Measurements from ENCODE around the gene PTGER4.

PTGER4 gene

GRCh38 chr5:40652441-40653220 is 27.1 kb upstream of the PTGER4 start:
- Histone ChIP-seq H3K36me3 (ENCODE audit: control insufficient read depth, low read length) (no peaks in the 10 kb centered on the region), H3K27me3 (ENCODE audit: control insufficient read depth, low read length) (no peaks in the 10 kb centered on the region), H3K4me2 (ENCODE audit: low read length) (no peak overlapping the region), H3F3A (ENCODE audit: control insufficient read depth, insufficient read depth) (no peaks in the 10 kb centered on the region), H3K9me3 (ENCODE audit: control insufficient read depth, insufficient read depth, low read length) (no peaks in the 10 kb centered on the region), H3K79me2 (ENCODE audit: control insufficient read depth, low read length) (no peaks in the 10 kb centered on the region), H3K4me1 (ENCODE audit: control insufficient read depth, low read length) (peaks cover 19% of the 10 kb centered on the region), H3K4me3 (ENCODE audit: low read length) (no peak overlapping the region), H3K27ac (ENCODE audit: low read depth, low read length) (no peak overlapping the region), H4K20me1 (ENCODE audit: control insufficient read depth, insufficient read depth, low read depth, low read length) (no peaks in the 10 kb centered on the region), H3K9me2 (replicated peaks; ENCODE audit: control insufficient read depth, low read length) (no peaks in the 10 kb centered on the region)
- TF ChIP-seq CTCF (IDR thresholded peaks at IDR 0.05; ENCODE audit: low read depth, low read length, poor library complexity, severe bottlenecking) (no peak), EZH2phosphoT487 (IDR thresholded peaks at IDR 0.05; ENCODE audit: borderline replicate concordance, low read length) (no peak)

GRCh38 chr5:40653221-40654022 is 26.3 kb upstream of the PTGER4 start:
- Histone ChIP-seq H3F3A (ENCODE audit: control insufficient read depth, insufficient read depth) (no peaks in the 10 kb centered on the region), H3K9me3 (ENCODE audit: control insufficient read depth, insufficient read depth, low read length) (no peaks in the 10 kb centered on the region), H3K27ac (ENCODE audit: low read depth, low read length) (no peak overlapping the region), H3K79me2 (ENCODE audit: control insufficient read depth, low read length) (no peaks in the 10 kb centered on the region), H3K9me2 (replicated peaks; ENCODE audit: control insufficient read depth, low read length) (no peaks in the 10 kb centered on the region), H3K4me3 (ENCODE audit: low read length) (no peak overlapping the region), H3K27me3 (ENCODE audit: control insufficient read depth, low read length) (no peaks in the 10 kb centered on the region), H3K4me2 (ENCODE audit: low read length) (no peak overlapping the region), H4K20me1 (ENCODE audit: control insufficient read depth, insufficient read depth, low read depth, low read length) (no peaks in the 10 kb centered on the region), H3K36me3 (ENCODE audit: control insufficient read depth, low read length) (no peaks in the 10 kb centered on the region), H3K4me1 (ENCODE audit: control insufficient read depth, low read length) (peaks cover 16% of the 10 kb centered on the region)
- TF ChIP-seq CTCF (IDR thresholded peaks at IDR 0.05; ENCODE audit: low read depth, low read length, poor library complexity, severe bottlenecking) (no peak), EZH2phosphoT487 (IDR thresholded peaks at IDR 0.05; ENCODE audit: borderline replicate concordance, low read length) (no peak)

- Histone ChIP-seq H3K79me2 (ENCODE audit: control insufficient read depth, low read length) (no peaks in the 10 kb centered on the region), H3K4me1 (ENCODE audit: control insufficient read depth, low read length) (peaks cover 8% of the 10 kb centered on the region), H3K9me2 (replicated peaks; ENCODE audit: control insufficient read depth, low read length) (no peaks in the 10 kb centered on the region), H3K4me3 (ENCODE audit: low read length) (no peak overlapping the region), H3K27me3 (ENCODE audit: control insufficient read depth, low read length) (no peaks in the 10 kb centered on the region), H3F3A (ENCODE audit: control insufficient read depth, insufficient read depth) (no peaks in the 10 kb centered on the region), H3K27ac (ENCODE audit: low read depth, low read length) (no peak overlapping the region), H4K20me1 (ENCODE audit: control insufficient read depth, insufficient read depth, low read depth, low read length) (no peaks in the 10 kb centered on the region), H3K9me3 (ENCODE audit: control insufficient read depth, insufficient read depth, low read length) (no peaks in the 10 kb centered on the region), H3K4me2 (ENCODE audit: low read length) (no peak overlapping the region), H3K36me3 (ENCODE audit: control insufficient read depth, low read length) (no peaks in the 10 kb centered on the region)
- no peak for TF ChIP-seq EZH2phosphoT487 (IDR thresholded peaks at IDR 0.05; ENCODE audit: borderline replicate concordance, low read length)
- no peak for TF ChIP-seq CTCF (IDR thresholded peaks at IDR 0.05; ENCODE audit: low read depth, low read length, poor library complexity, severe bottlenecking)
Measured at GRCh38 chr5:40654377-40654991, 25.2 kb upstream of the PTGER4 start.
